ENCODE data around the gene ENOX1.

The ENOX1 gene

DNA sequence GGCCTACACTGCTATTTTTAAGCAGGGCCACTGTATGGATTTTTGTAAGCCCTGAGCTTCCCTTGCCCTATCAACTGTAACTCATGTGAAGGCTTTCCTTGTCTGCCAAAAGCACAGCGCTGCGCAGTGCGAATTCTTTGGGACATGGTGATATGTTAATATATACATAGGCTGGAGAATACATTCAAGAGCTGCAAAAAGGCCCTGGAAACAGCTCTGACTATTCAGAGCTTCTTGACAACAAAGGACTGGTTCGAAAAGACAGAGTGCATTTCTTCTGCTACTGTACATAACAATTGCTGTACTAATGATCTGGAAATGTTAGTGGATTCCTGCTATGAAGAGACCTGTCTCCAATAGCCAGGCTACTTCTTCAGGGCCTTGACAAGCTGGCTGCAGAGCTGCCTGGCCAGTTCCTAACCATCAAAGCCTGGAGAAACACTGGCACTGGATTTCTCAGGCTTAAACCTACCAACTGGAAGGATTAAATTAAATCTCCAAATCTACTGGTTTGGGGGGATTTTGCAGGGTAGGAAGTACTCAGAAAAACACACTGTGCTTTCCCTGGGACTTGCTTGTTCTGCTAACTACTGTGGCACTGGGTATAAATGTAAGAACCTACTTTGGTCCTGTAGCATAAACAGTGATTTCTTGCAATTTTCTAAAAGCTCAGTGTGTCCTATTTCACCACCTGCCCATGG, 516.5 kb downstream of the ENOX1 start:
- DNase-seq (ENCODE audit: insufficient read length, low spot score) = no peak
- no peak for FAIRE-seq

GRCh38 chr13:43269037-43269481, 517.7 kb downstream of the ENOX1 start:
- DNase-seq (ENCODE audit: insufficient read length, low spot score) = no peak

GRCh38 chr13:43268632-43269031, 518.1 kb downstream of the ENOX1 start:
- peak; percentile 42 for FAIRE-seq
- no peak for DNase-seq (ENCODE audit: insufficient read length, low spot score)

More at GRCh38 chr13:43269037-43269481, 517.7 kb downstream of the ENOX1 start:
- FAIRE-seq = no peak

- DNase-seq (ENCODE audit: insufficient read length, low spot score) = no peak
- FAIRE-seq = no peak
Observed at GRCh38 chr13:43267916-43268315, 518.9 kb downstream of the ENOX1 start.

- FAIRE-seq = no peak
- DNase-seq (ENCODE audit: insufficient read length, low spot score) = no peak
Observed at GRCh38 chr13:43266936-43267615, 519.7 kb downstream of the ENOX1 start.

GRCh38 chr13:43265028-43265427, 521.7 kb downstream of the ENOX1 start:
- FAIRE-seq = no peak
- no peak for DNase-seq (ENCODE audit: insufficient read length, low spot score)

- FAIRE-seq (no peak), DNase-seq (ENCODE audit: insufficient read length, low spot score) (no peak)
Observed at GRCh38 chr13:43264458-43264857, 522.3 kb downstream of the ENOX1 start.

GRCh38 chr13:43263047-43263446, 523.7 kb downstream of the ENOX1 start:
- FAIRE-seq (no peak), DNase-seq (ENCODE audit: insufficient read length, low spot score) (no peak)

GRCh38 chr13:43260999-43261398, 525.8 kb downstream of the ENOX1 start:
- DNase-seq (ENCODE audit: insufficient read length, low spot score) (no peak), FAIRE-seq (no peak)

- DNase-seq (ENCODE audit: insufficient read length, low spot score) (no peak), FAIRE-seq (no peak)
Observed at GRCh38 chr13:43258771-43259170, 528.0 kb downstream of the ENOX1 start.

- DNase-seq (ENCODE audit: insufficient read length, low spot score) (no peak), FAIRE-seq (peak; percentile 49)
Observed at GRCh38 chr13:43257765-43258164, 529.0 kb downstream of the ENOX1 start.

DNA sequence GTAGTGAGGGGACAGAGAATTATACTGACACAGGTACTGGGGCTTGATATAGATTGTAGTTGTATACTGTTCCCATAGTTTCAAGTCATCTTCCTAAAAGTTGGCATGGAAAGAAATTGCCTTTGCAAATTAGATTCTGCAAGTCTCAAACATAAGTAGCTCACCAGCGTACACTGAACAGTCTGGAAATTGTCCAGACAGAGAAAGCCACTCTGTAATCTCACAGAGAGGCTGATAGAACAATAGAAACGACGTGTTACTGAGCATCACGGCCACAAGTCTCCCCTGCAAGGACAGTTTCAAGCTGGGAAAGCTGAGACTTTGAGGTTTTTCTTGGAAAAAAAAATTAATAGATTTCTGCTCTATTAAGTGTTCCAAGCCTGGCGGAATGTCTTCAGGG, 534.8 kb downstream of the ENOX1 start:
- FAIRE-seq (no peak), DNase-seq (ENCODE audit: insufficient read length, low spot score) (no peak)

- DNase-seq (ENCODE audit: insufficient read length, low spot score) (no peak), FAIRE-seq (no peak)
Observed at GRCh38 chr13:43246382-43246781, 540.4 kb downstream of the ENOX1 start.

DNA sequence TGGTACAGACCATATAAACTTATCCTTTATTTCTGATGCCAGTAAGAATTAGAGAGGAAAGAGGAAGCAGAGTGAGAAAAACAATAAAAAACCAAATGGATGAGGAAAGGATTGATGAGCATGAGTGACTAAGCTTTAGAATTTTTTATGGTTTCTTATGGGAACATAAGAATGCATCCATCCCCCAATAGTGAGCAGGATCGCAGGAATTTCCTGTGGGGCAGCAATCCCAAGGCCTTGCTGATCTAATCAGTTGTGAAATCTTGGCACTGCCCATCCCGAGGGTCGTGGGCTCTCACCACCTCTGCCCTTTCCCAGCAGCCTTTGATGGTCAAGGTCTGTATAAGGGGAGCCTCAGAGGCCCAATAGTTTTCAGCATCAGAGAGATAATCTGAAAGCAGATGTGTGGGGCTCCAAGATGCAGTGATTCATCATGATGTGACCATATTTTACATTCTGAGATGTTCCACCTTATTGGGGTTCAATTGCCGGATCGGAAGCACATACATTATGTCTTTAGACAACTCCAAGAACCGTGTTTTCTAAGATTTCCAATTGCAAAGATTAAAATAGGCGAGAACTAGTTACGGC, 541.3 kb downstream of the ENOX1 start:
- FAIRE-seq (no peak), DNase-seq (ENCODE audit: insufficient read length, low spot score) (no peak)

- no peak for FAIRE-seq
- no peak for DNase-seq (ENCODE audit: insufficient read length, low spot score)
Observed at GRCh38 chr13:43244481-43244880, 542.3 kb downstream of the ENOX1 start.

DNA sequence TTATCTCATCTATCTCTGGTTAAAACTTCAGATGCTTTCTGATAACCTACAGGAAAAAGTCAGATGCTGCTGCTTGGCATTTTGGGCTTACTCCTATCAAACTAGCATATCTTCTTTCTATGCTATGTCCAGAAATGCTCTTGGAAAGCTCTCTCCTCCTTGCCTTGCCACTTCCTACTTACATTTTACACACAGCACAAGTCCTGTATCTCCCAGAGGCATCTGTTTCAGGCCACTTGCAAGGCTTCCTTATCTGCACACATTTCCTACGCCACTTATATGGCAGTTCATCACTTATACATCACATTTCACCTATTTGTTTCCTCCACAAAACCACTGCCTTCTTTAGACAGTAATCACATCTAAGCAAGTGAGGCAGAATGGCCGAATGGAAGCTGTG, 543.1 kb downstream of the ENOX1 start:
- DNase-seq (ENCODE audit: insufficient read length, low spot score) = no peak
- no peak for FAIRE-seq

GRCh38 chr13:43242040-43242439, 544.7 kb downstream of the ENOX1 start:
- FAIRE-seq (no peak), DNase-seq (ENCODE audit: insufficient read length, low spot score) (no peak)

GRCh38 chr13:43240278-43240677, 546.5 kb downstream of the ENOX1 start:
- DNase-seq (ENCODE audit: insufficient read length, low spot score) (peak; percentile 18), FAIRE-seq (peak; percentile 68)

- FAIRE-seq = no peak
- DNase-seq (ENCODE audit: insufficient read length, low spot score) = no peak
Observed at GRCh38 chr13:43239275-43239840, 547.4 kb downstream of the ENOX1 start.

- no peak for FAIRE-seq
- DNase-seq (ENCODE audit: insufficient read length, low spot score) = no peak
Observed at GRCh38 chr13:43238341-43239083, 548.3 kb downstream of the ENOX1 start.

- FAIRE-seq (no peak), DNase-seq (ENCODE audit: insufficient read length, low spot score) (no peak)
Observed at GRCh38 chr13:43237616-43238015, 549.2 kb downstream of the ENOX1 start.

Data from GM19239 (cell line).